HAP-1 (cell line): ENCODE measurements around the gene CAMK2B.

Source experiments
- DNase-seq, 2 experiments: peaks; one replicate each; pipeline ENCODE4 v3.0.0-alpha.2; 2016 to 2020; ENCODE audit warnings: low spot score in 2 of 2
- H3K27me3 ChIP-seq: fragments of 250-450 bp; sonication (Bioruptor Pico); 2 replicates; pipeline ENCODE4 v1.5.1; 2020; ENCODE audit warnings: low read depth, mild to moderate bottlenecking, moderate library complexity
- H3K36me3 ChIP-seq: fragments of 250-450 bp; sonication (Bioruptor Pico); replicated peaks from 2 replicates; pipeline ENCODE4 v1.5.1; 2020; ENCODE audit warnings: mild to moderate bottlenecking
- H3K4me1 ChIP-seq: fragments of 250-450 bp; sonication (Bioruptor Pico); 2 replicates; pipeline ENCODE4 v1.5.1; 2020; ENCODE audit warnings: mild to moderate bottlenecking
- H3K4me3 ChIP-seq: fragments of 250-450 bp; sonication (Bioruptor Pico); 2 replicates; pipeline ENCODE4 v1.5.1; 2020; ENCODE audit warnings: mild to moderate bottlenecking, moderate library complexity
- H3K9me3 ChIP-seq: fragments of 250-450 bp; sonication (Bioruptor Pico); 2 replicates; pipeline ENCODE4 v1.5.1; 2020; ENCODE audit warnings: mild to moderate bottlenecking, moderate library complexity
- in situ Hi-C: fragments of 300-500 bp; cut with MboI; formaldehyde crosslinking; loops from 3 replicates; pipeline ENCODE4 v1.14.3; 2020; ENCODE audit warnings: low sequenced_read_pairs, inconsistent platforms, mixed read lengths

The CAMK2B gene

GRCh38 chr7:44232901-44233715 is 92.3 kb downstream of the CAMK2B start:
- no peak for DNase-seq
- Histone ChIP-seq H3K4me3 (no peak overlapping the region), H3K4me1 (no peaks in the 10 kb centered on the region), H3K36me3 (no peaks in the 10 kb centered on the region), H3K27me3 (peaks cover 2% of the 10 kb centered on the region), H3K9me3 (no peaks in the 10 kb centered on the region)
- in situ Hi-C loops = no loop called here

- H3K9me3 ChIP-seq = no peaks in the 10 kb centered on the region
- no peaks in the 10 kb centered on the region for H3K36me3 ChIP-seq
- no peaks in the 10 kb centered on the region for H3K4me1 ChIP-seq
- in situ Hi-C loops = no loop called here
- H3K27me3 ChIP-seq = peaks cover 5% of the 10 kb centered on the region
- no peak overlapping the region for H3K4me3 ChIP-seq
- no peak for DNase-seq
These were observed 93.0 kb downstream of the CAMK2B start for GRCh38 chr7:44232396-44232795.

DNA sequence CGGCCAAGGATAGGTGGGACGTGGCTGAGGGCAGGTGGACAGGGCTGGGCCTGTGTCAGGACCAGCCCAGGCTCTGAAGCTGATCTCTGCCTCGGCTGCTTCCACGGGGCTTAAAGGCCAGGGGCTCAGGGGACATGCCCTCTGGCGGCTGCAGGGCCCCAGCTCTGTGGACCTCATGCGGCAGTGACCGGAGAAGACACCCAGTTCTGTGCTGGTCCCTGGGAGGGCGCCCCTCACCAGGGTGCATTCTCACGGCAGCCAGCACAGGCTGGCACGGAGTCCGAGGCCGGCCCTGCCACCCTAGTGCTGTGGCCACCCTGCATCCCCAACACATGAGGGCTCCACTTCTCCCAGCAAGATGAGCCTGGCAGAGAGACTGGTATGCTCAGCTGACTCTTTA is 94.3 kb downstream of the CAMK2B start:
- Histone ChIP-seq H3K27me3 (peaks cover 8% of the 10 kb centered on the region), H3K4me3 (no peak overlapping the region), H3K36me3 (no peaks in the 10 kb centered on the region), H3K4me1 (no peaks in the 10 kb centered on the region), H3K9me3 (no peaks in the 10 kb centered on the region)
- no peak for DNase-seq
- in situ Hi-C loops = no loop called here

DNA sequence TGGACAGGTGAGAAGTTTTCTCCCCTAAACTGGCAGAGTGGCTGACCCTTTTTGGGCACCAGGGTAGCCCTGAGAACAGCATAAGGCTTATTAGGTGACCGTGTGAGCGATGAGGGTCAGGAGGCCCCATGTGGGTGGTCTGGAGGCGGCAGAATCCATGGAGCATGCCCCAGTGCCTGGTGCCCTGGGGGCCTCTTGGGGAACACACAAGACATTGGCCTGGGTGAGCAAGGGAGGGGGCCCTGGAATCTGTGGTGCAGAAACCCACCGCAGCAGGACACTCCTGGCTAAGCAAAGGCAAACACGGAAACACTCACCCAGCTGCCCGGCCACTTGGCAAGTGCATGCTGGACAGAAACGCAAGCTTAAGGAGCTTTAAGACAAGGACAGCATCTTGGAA is 95.1 kb downstream of the CAMK2B start:
- Histone ChIP-seq H3K27me3 (peaks cover 16% of the 10 kb centered on the region), H3K36me3 (no peaks in the 10 kb centered on the region), H3K4me1 (no peaks in the 10 kb centered on the region), H3K4me3 (no peak overlapping the region), H3K9me3 (no peaks in the 10 kb centered on the region)
- no peak for DNase-seq
- in situ Hi-C loops = no loop called here

DNA sequence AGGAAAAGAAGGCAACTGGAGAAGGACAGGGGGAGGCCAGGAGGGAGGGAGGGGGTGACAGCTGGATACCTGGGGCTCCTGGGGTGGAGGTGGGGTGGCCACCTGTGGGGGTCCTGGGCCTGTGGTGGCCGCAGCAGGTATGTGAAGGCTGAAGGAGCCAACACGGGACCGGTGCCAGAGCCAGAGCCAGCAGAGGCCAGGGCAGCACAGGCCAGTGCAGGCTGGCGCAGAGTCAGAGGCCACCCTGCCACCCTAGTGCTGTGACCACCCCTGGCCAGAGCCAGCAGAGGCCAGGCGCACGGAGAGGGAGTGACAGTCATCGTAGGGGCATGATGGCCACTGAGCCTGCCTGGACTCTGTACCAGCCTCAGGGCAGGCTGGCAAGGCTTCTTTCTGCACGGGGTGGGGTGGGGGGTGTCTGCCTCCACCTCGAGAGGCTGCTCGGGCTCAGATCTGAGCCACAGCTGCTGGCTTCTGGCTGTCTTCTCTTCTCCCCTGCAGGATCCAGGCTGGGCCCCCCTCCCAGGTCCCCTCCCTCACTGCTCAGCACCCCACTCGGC is 95.8 kb downstream of the CAMK2B start:
- Histone ChIP-seq H3K4me3 (no peak overlapping the region), H3K4me1 (no peaks in the 10 kb centered on the region), H3K36me3 (no peaks in the 10 kb centered on the region), H3K27me3 (peaks cover 21% of the 10 kb centered on the region), H3K9me3 (no peaks in the 10 kb centered on the region)
- DNase-seq = no peak
- in situ Hi-C loops = no loop called here

DNA sequence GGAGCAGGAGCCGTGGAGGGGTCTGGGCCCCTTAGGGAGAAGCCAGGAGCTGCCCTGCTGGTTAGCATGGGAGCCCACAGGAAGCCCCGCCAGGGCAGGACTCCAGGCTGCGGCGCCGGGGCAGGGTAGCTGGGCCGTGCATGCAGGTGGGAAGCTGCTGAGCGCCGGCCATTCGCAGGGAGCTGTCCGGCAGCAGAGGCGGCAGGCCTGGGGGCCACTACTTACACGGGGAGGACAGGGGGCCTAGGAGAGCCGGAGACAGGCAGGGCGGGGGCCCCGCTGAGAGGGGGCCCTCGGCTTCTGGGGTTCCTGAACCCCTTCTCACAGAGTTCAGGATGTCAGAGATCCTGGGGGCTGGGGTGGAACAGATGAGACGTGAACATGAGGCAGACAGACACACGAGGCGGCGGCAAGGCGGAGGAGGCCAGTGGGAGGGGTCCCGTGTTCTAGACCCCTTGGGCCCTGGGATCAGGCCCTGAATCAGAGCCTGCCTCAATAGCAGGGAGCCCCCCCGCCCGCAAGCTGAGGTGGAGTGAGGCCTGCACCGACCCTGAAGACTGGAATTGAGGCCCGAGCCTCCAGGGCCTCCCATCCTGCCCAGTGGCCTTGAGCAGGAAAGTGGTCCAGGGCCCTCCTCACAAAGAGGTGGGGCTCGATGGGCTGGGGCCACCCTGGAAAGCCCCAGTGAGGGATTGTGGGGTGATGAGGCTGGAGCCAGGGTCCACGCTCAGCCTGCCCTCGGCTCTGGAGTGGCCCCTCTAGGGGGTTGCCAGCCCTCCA is 96.6 kb downstream of the CAMK2B start:
- Histone ChIP-seq H3K27me3 (peaks cover 24% of the 10 kb centered on the region), H3K36me3 (no peaks in the 10 kb centered on the region), H3K4me3 (no peak overlapping the region), H3K9me3 (no peaks in the 10 kb centered on the region), H3K4me1 (no peaks in the 10 kb centered on the region)
- no peak for DNase-seq
- in situ Hi-C loops = no loop called here

GRCh38 chr7:44227911-44228310 is 97.5 kb downstream of the CAMK2B start:
- no peaks in the 10 kb centered on the region for H3K9me3 ChIP-seq
- H3K27me3 ChIP-seq = peaks cover 24% of the 10 kb centered on the region
- H3K4me3 ChIP-seq = no peak overlapping the region
- no peaks in the 10 kb centered on the region for H3K36me3 ChIP-seq
- in situ Hi-C loops = no loop called here
- H3K4me1 ChIP-seq = no peaks in the 10 kb centered on the region
- no peak for DNase-seq

DNA sequence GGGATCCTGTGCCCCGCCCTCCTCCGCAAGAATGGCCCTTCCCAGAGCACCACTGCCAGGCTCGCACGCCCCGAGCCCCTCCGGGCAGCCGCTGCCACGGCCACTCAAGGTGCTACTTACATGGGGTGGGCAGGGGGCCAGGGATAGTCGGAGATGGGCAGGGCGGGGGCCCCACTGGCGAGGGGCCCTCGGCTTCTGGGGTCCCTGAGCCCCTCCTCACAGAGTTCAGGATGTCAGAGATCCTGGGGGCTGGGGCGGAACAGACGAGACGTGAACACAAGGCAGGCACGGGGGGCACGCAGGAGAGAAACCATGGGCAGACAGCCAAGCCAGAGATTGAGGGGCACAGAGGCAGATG is 99.0 kb downstream of the CAMK2B start:
- no peaks in the 10 kb centered on the region for H3K36me3 ChIP-seq
- no peaks in the 10 kb centered on the region for H3K4me1 ChIP-seq
- in situ Hi-C loops = no loop called here
- no peak overlapping the region for H3K4me3 ChIP-seq
- peaks cover 24% of the 10 kb centered on the region for H3K27me3 ChIP-seq
- no peaks in the 10 kb centered on the region for H3K9me3 ChIP-seq
- no peak for DNase-seq

- in situ Hi-C loops = no loop called here
- peaks cover 24% of the 10 kb centered on the region for H3K27me3 ChIP-seq
- no peak for DNase-seq
These were observed 99.6 kb downstream of the CAMK2B start for GRCh38 chr7:44225566-44226395.

DNA sequence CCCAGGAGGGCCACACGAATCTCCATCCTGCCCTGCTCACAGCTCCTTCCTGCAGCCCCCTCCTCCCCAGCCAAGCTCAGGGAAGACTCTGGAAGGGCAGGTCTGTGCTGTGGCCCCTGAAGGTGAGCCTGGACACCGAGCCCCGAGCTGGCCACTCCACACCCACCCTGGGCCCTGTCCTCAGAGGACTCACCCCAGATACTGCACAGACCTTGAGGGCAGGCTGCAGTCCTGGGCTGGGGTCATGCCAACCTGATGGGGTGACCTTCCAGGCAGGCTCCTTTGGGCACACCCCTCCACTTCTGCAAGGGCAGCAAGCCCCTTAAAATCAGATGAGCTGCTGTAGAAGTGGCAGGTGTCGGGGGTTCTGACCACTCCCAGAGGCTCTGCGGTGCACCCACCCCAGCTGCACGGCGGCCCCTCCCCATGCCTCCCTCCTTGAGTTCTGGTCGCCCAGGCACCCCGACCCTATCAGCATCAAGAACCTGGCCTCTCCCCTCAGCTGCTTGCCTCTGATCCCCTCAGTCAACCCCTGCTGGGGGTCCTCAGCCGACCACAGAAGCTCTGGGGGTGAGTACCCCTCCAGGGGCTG is 100.3 kb downstream of the CAMK2B start:
- DNase-seq = no peak
- H3K36me3 ChIP-seq = no peaks in the 10 kb centered on the region
- no peaks in the 10 kb centered on the region for H3K9me3 ChIP-seq
- H3K27me3 ChIP-seq = peaks cover 24% of the 10 kb centered on the region
- H3K4me1 ChIP-seq = no peaks in the 10 kb centered on the region
- H3K4me3 ChIP-seq = no peak overlapping the region
- in situ Hi-C loops = no loop called here

More at GRCh38 chr7:44225566-44226395, 99.6 kb downstream of the CAMK2B start:
- no peak overlapping the region for H3K4me3 ChIP-seq
- H3K4me1 ChIP-seq = no peaks in the 10 kb centered on the region
- no peaks in the 10 kb centered on the region for H3K36me3 ChIP-seq
- H3K9me3 ChIP-seq = no peaks in the 10 kb centered on the region

GRCh38 chr7:44224080-44224973 is 101.1 kb downstream of the CAMK2B start:
- Histone ChIP-seq H3K9me3 (no peaks in the 10 kb centered on the region), H3K27me3 (peaks cover 24% of the 10 kb centered on the region), H3K36me3 (no peaks in the 10 kb centered on the region), H3K4me1 (no peaks in the 10 kb centered on the region), H3K4me3 (no peak overlapping the region)
- in situ Hi-C loops = no loop called here
- DNase-seq = no peak

GRCh38 chr7:44223362-44224079 is 101.9 kb downstream of the CAMK2B start:
- peaks cover 24% of the 10 kb centered on the region for H3K27me3 ChIP-seq
- no peaks in the 10 kb centered on the region for H3K9me3 ChIP-seq
- no peaks in the 10 kb centered on the region for H3K4me1 ChIP-seq
- no peak overlapping the region for H3K4me3 ChIP-seq
- no peak for DNase-seq
- in situ Hi-C loops = no loop called here
- no peaks in the 10 kb centered on the region for H3K36me3 ChIP-seq
